Hepatocyte (in vitro differentiated cells): ENCODE measurements around the gene CHST15. TPM values are rescaled to one million over a fixed set of nuclear protein-coding genes. Genes with fewer than 3 reads are reported as not detected.

Experiments
- DNase-seq: peaks from one replicate; pipeline ENCODE4 v3.0.0-alpha.2; 2016; ENCODE audit warnings: low spot score
- H2AFZ ChIP-seq: fragments of 200-600 bp; sonication (generic); 2 replicates; pipeline ENCODE4 v1.6.0; 2016; ENCODE audit warnings: antibody characterized with exemption, mild to moderate bottlenecking
- H3K27ac ChIP-seq: fragments of 200-600 bp; sonication (generic); 2 replicates; pipeline ENCODE4 v1.5.1; 2016; ENCODE audit warnings: mild to moderate bottlenecking
- H3K27me3 ChIP-seq: fragments of 200-600 bp; sonication (generic); 2 replicates; pipeline ENCODE4 v1.6.1; 2016
- H3K36me3 ChIP-seq: fragments of 200-600 bp; sonication (generic); replicated peaks from 2 replicates; pipeline ENCODE4 v1.5.1; 2016; ENCODE audit warnings: low read depth; ENCODE audit not compliant: insufficient read depth
- H3K4me1 ChIP-seq: fragments of 200-600 bp; sonication (generic); 2 replicates; pipeline ENCODE4 v1.5.1; 2016; ENCODE audit warnings: mild to moderate bottlenecking, moderate library complexity; ENCODE audit not compliant: insufficient read depth
- H3K4me2 ChIP-seq: fragments of 200-600 bp; sonication (generic); 2 replicates; pipeline ENCODE4 v1.6.0; 2016
- H3K4me3 ChIP-seq: fragments of 200-600 bp; sonication (generic); 2 replicates; pipeline ENCODE4 v1.5.1; 2016; ENCODE audit warnings: mild to moderate bottlenecking
- H3K79me2 ChIP-seq: fragments of 200-600 bp; sonication (generic); 2 replicates; pipeline ENCODE4 v1.6.0; 2017; ENCODE audit warnings: mild to moderate bottlenecking
- H3K9me2 ChIP-seq: fragments of 200-600 bp; sonication (generic); replicated peaks from 2 replicates; pipeline ENCODE4 v1.6.0; 2017; ENCODE audit warnings: mild to moderate bottlenecking; ENCODE audit not compliant: insufficient read depth
- H3K9me3 ChIP-seq: fragments of 200-600 bp; sonication (generic); 2 replicates; pipeline ENCODE4 v1.5.1; 2016; ENCODE audit warnings: low read depth, mild to moderate bottlenecking
- H4K20me1 ChIP-seq: fragments of 200-600 bp; sonication (generic); 2 replicates; pipeline ENCODE4 v1.6.0; 2016; ENCODE audit warnings: mild to moderate bottlenecking; ENCODE audit not compliant: insufficient read depth, poor library complexity, severe bottlenecking
- EZH2 ChIP-seq: fragments of 200-600 bp; sonication (generic); IDR thresholded peaks from 2 replicates; pipeline ENCODE4 v1.6.1; 2016; ENCODE audit warnings: antibody characterized with exemption, mild to moderate bottlenecking, borderline replicate concordance
- EZH2phosphoT487 ChIP-seq: fragments of 200-600 bp; sonication (generic); IDR thresholded peaks from one replicate; pipeline ENCODE4 v1.6.1; 2018; ENCODE audit warnings: antibody characterized with exemption, mild to moderate bottlenecking, low read depth, moderate library complexity; ENCODE audit not compliant: unreplicated experiment, severe bottlenecking
- WGBS: methylation state at CpG from one replicate; pipeline ENCODE4 v1.1.6; 2016; ENCODE audit warnings: low lambda C conversion rate; ENCODE audit errors: missing lambda C conversion rate; 5-methylcytosine and 5-hydroxymethylcytosine counted together
- polyA plus RNA-seq: library from polyadenylated mRNA; unstranded; fragments of >200 nt; fragmentation: Nextera tagmentation; extraction: Ambion mirVana; gene quantifications from 2 replicates; pipeline ENCODE4 v1.2.1, GENCODE V29; 2016
- total RNA-seq: library from RNA; depleted of rRNA; stranded (reverse); fragments of >200 nt; gene quantifications from 2 replicates; pipeline ENCODE4 v1.2.3, GENCODE V29; 2014
- TF ChIP-seq, protein P1 (sequence below): fragments of 200-600 bp; sonication (generic); IDR thresholded peaks from 2 replicates; pipeline ENCODE4 v1.5.1; 2016; ENCODE audit warnings: antibody characterized with exemption, mild to moderate bottlenecking; ENCODE audit not compliant: poor library complexity

CHST15 gene
- total and polyA plus RNA-seq, 2 experiments from 2014 or later = 3.9 to 4.5 TPM

GRCh38 chr10:124002391-124003069 lies 90.9 kb downstream of the CHST15 start:
- no peaks in the 10 kb centered on the region for H3K9me3 ChIP-seq
- H3K4me3 ChIP-seq = no peak overlapping the region
- no peaks in the 10 kb centered on the region for H3K79me2 ChIP-seq
- no peaks in the 10 kb centered on the region for H3K36me3 ChIP-seq
- H3K4me1 ChIP-seq = no peaks in the 10 kb centered on the region
- no peak overlapping the region for H3K27ac ChIP-seq
- WGBS = 79% methylated on average over 6 of the region's 6 CpGs
- TF ChIP-seq, protein P1, sequence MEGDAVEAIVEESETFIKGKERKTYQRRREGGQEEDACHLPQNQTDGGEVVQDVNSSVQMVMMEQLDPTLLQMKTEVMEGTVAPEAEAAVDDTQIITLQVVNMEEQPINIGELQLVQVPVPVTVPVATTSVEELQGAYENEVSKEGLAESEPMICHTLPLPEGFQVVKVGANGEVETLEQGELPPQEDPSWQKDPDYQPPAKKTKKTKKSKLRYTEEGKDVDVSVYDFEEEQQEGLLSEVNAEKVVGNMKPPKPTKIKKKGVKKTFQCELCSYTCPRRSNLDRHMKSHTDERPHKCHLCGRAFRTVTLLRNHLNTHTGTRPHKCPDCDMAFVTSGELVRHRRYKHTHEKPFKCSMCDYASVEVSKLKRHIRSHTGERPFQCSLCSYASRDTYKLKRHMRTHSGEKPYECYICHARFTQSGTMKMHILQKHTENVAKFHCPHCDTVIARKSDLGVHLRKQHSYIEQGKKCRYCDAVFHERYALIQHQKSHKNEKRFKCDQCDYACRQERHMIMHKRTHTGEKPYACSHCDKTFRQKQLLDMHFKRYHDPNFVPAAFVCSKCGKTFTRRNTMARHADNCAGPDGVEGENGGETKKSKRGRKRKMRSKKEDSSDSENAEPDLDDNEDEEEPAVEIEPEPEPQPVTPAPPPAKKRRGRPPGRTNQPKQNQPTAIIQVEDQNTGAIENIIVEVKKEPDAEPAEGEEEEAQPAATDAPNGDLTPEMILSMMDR = no peak
- TF ChIP-seq EZH2phosphoT487 (no peak), EZH2 (no peak)
- H2AFZ ChIP-seq = no peak overlapping the region
- DNase-seq = no peak
- H4K20me1 ChIP-seq = no peaks in the 10 kb centered on the region
- no peaks in the 10 kb centered on the region for H3K27me3 ChIP-seq
- H3K4me2 ChIP-seq = no peak overlapping the region
- H3K9me2 ChIP-seq = no peaks in the 10 kb centered on the region

- Histone ChIP-seq H3K4me2 (no peak overlapping the region), H3K27me3 (no peaks in the 10 kb centered on the region), H4K20me1 (no peaks in the 10 kb centered on the region), H3K36me3 (no peaks in the 10 kb centered on the region), H3K4me3 (no peak overlapping the region), H3K27ac (no peak overlapping the region), H2AFZ (no peak overlapping the region), H3K9me3 (no peaks in the 10 kb centered on the region), H3K4me1 (no peaks in the 10 kb centered on the region), H3K9me2 (no peaks in the 10 kb centered on the region), H3K79me2 (no peaks in the 10 kb centered on the region)
- 93% methylated on average over 22 of the region's 22 CpGs for WGBS
- TF ChIP-seq EZH2 (no peak), EZH2phosphoT487 (no peak)
- TF ChIP-seq, protein P1 = no peak
- no peak for DNase-seq
Measured at GRCh38 chr10:124001391-124002148, 91.8 kb downstream of the CHST15 start.

GRCh38 chr10:124000792-124001201 lies 92.6 kb downstream of the CHST15 start:
- H4K20me1 ChIP-seq = no peaks in the 10 kb centered on the region
- H3K27me3 ChIP-seq = no peaks in the 10 kb centered on the region
- no peak overlapping the region for H3K4me3 ChIP-seq
- H3K27ac ChIP-seq = no peak overlapping the region
- H3K9me3 ChIP-seq = no peaks in the 10 kb centered on the region
- no peak for TF ChIP-seq EZH2
- TF ChIP-seq, protein P1 = no peak
- TF ChIP-seq EZH2phosphoT487 = no peak
- DNase-seq = no peak
- no peaks in the 10 kb centered on the region for H3K36me3 ChIP-seq
- 84% methylated on average over 8 of the region's 8 CpGs for WGBS
- no peak overlapping the region for H2AFZ ChIP-seq
- no peaks in the 10 kb centered on the region for H3K79me2 ChIP-seq
- peaks cover 1% of the 10 kb centered on the region for H3K4me1 ChIP-seq
- no peaks in the 10 kb centered on the region for H3K9me2 ChIP-seq
- H3K4me2 ChIP-seq = no peak overlapping the region
